GM12892 (cell line): Measurements from ENCODE around the gene PDIA5.

ENCODE experiments used
- POLR2AphosphoS5 ChIP-seq: IDR thresholded peaks from 2 replicates; pipeline ENCODE4 v1.6.1; 2011; ENCODE audit warnings: low read depth, low read length, control low read depth
- TAF1 ChIP-seq: IDR thresholded peaks from 2 replicates; pipeline ENCODE4 v1.6.1; 2011; ENCODE audit warnings: low read depth, mild to moderate bottlenecking, control low read depth, low read length, borderline replicate concordance

DNA sequence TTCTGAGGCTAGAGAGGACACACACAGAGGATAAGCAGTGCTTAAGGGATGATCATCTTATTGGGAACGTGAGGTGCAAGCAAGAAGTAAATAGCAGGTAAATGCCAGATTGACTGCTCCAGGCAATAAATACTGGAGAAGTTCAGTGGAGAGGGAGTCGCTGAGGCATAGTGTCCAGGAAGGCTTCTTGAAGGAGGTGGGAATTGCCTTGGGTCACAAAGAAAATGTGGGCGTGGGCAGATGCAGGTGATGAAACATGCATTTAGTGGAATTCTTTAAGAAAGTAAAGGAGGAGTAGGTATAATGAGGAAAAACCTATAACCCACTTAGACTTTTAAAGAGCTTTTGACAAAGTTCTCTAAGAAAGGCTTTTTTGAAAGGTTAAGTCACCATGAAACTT is 31.8 kb upstream of the PDIA5 start:
- TF ChIP-seq TAF1 (no peak), POLR2AphosphoS5 (no peak)
